Heart left ventricle (tissue), 13 donors: ENCODE measurements around the gene PFDN4.

Experiments used
- POLR2A ChIP-seq, 2 donors: fragments of 450-650 bp; IDR thresholded peaks; one replicate each; pipeline ENCODE4 v1.6.1; 2017; ENCODE audit warnings: antibody characterized with exemption in 2 of 2, mild to moderate bottlenecking in 2 of 2, moderate library complexity in 2 of 2
- TF ChIP-seq, protein P1 (sequence below), 12 donors: fragments of 200-600 bp; sonication (generic) in 4 of 12; IDR thresholded peaks; one replicate each; pipeline versions ENCODE4 v1.5.0 to v1.8.0; 2018 to 2022; ENCODE audit warnings: antibody characterized with exemption in 12 of 12, mild to moderate bottlenecking in 5 of 12
- donor health status: ischemic (EF 13 %, LVEDD 7.1; RV severe dilation, severe dysfunction).
- donor health status: DM: no; HTN: yes; CAD: no.
- donor health status: DM: no; HTN: no; CAD: no.
- donor health status: ischemic (EF 25% LVEDD 6.9; RV normal size, moderate dysfunction).
- donor health status: ischemic (EF 25% LVEDD 5.7; RV mildly dilated, moderate dysfunction).
- donor health status: ischemic (EF 35%, LVEDD 5.7; RV mildly dilated, moderate dysfunction).
- donor health status: nonischemic (EF 11% LVEDD 7.7; RV severe dilation, severe dysfunction).
- donor health status: DM: yes; HTN: yes; CAD: no.
- donor health status: PGD.
- donor health status: ischemic (EF 29% LVEDD 5.4; RV normal size, mild dysfunction).
- donor health status: nonischemic (EF 23%, LVEDD 6.1; RV moderate dilation, normal function).

DNA sequence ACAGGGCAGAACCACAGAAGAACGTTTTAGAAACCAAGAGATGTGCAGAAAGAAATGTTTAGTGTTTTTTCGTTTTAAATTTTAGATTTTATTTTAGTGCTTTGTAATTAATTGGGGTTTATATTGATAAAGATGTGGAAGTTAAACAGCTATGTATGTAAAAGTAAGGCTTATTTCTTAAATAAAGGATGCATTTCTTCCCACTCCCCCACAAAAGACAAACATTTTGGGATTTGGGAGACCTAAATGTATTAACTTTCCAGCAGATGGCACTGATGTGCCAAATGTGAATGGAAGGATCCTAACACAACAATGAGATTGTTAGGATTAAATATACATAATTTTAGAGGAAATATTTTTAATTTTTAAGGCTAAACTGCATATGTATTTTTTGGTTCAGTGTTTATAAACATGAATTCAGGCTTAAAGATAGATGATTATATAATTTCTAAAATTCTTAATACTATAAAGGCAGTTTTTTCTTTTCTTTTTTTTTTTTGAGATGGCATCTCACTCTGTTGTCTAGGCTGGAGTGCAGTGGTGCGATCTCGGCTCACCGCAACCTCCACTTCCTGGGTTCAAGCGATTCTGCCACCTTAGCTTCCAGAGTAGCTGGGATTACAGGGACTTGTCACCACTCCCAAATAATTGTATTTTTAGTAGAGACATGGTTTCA is 12.0 kb downstream of the PFDN4 start:
- TF ChIP-seq, protein P1, sequence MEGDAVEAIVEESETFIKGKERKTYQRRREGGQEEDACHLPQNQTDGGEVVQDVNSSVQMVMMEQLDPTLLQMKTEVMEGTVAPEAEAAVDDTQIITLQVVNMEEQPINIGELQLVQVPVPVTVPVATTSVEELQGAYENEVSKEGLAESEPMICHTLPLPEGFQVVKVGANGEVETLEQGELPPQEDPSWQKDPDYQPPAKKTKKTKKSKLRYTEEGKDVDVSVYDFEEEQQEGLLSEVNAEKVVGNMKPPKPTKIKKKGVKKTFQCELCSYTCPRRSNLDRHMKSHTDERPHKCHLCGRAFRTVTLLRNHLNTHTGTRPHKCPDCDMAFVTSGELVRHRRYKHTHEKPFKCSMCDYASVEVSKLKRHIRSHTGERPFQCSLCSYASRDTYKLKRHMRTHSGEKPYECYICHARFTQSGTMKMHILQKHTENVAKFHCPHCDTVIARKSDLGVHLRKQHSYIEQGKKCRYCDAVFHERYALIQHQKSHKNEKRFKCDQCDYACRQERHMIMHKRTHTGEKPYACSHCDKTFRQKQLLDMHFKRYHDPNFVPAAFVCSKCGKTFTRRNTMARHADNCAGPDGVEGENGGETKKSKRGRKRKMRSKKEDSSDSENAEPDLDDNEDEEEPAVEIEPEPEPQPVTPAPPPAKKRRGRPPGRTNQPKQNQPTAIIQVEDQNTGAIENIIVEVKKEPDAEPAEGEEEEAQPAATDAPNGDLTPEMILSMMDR (IDR thresholded peaks at IDR 0.05), result peak; percentile 20 to 73 (median 54)
- no peak for TF ChIP-seq POLR2A (IDR thresholded peaks at IDR 0.05)
